HG03575 (cell line): Measurements from ENCODE around the gene ING1.
A peak's percentile ranks its signal among the peaks of the same experiment; 100 is the strongest.
"Not testable (repeated sequence)": the region's sequence is repeated elsewhere in the genome, so short reads cannot be mapped to it uniquely, and the experiment has no call there.

Experiments used
- ATAC-seq: cut with Tn5 transposase; IDR thresholded peaks from one replicate; pipeline ENCODE4 v1.9.1; 2021; ENCODE audit not compliant: unreplicated experiment, insufficient number of reproducible peaks, low FRiP score; ENCODE audit errors: extremely low read depth

The ING1 gene

GRCh38 chr13:110713642-110713952 is at the start of gene ING1:
Gene ING1, plus strand, starts transcription at chr13:110713700. Its CDS starts 450 bp downstream, at chr13:110714150.
- no peak for ATAC-seq

- no peak for ATAC-seq
Measured at GRCh38 chr13:110664041-110664440, 49.5 kb upstream of the ING1 start.

- ATAC-seq = no peak
Measured at GRCh38 chr13:110664673-110665072, 48.8 kb upstream of the ING1 start.

DNA sequence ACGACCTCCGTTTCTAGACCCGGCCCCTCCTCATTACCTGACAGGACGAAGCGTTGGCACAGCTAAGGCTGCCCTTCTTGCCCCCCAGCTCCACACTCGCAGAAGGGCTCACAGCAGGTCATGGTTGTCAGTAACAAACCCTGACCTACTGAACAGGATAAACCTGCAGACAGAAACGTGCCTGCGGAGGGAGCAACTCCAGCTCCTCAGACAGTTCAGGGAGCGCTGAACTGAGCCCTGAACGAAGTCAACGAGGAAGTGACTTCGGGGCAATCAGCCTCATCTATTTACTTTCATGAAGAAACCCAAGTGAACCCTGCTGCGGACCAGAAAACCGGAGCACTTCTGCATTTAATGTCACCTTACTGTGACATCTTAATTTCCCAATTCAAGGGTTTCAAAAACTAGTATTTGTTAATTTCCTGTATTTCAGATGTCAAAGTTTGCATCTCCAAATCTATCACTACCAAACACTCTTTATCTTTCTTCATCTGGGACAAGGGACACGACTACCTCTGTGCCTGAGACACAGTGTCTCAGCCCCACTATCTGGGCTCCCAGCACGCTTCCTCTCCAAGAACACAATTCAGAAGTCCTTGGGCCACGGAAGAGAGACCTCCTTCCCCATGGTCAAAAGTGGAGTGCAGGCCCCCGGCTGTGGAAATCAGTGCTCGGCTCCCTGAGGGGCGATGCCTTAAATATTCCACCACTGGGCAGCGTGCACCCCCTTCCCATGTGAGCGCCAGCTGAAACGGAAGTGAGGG is 47.8 kb upstream of the ING1 start:
- ATAC-seq = no peak

- no peak for ATAC-seq
Measured at GRCh38 chr13:110666255-110666533, 47.3 kb upstream of the ING1 start.

DNA sequence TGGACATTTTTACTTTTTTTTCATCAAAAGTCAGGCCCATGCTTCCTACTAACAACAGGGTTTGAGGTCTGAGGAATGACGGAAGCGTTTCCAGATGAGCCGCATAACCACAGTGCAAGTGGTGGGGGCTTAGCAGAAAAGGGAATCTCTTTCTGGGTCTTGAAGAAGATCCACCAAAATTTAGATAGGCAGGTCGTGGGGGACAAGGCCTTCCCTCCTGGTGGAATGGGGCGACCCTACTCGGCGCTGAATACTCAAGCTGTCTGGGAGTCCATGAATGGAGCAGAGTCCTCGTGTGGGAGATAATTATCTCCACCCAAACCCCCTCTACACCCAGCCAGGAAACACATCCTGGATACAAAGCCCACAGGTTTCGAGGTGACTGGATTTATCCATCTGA is 44.5 kb upstream of the ING1 start:
- ATAC-seq = no peak

DNA sequence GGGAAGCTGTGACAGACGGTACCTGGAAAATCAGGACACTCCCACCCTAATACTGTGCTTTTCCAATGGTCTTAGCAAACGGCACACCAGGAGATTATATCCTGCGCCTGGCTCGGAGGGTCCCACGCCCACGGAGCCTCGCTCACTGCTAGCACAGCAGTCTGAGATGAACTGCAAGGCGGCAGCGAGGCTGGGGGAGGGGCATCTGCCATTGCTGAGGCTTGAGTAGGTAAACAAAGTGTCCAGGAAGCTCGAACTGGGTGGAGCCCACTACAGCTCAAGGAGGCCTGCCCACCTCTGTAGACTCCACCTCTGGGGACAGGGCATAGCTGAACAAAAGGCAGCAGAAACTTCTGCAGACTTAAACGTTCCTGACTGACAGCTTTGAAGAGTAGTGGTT is 43.7 kb upstream of the ING1 start:
- not testable (repeated sequence) for ATAC-seq

DNA sequence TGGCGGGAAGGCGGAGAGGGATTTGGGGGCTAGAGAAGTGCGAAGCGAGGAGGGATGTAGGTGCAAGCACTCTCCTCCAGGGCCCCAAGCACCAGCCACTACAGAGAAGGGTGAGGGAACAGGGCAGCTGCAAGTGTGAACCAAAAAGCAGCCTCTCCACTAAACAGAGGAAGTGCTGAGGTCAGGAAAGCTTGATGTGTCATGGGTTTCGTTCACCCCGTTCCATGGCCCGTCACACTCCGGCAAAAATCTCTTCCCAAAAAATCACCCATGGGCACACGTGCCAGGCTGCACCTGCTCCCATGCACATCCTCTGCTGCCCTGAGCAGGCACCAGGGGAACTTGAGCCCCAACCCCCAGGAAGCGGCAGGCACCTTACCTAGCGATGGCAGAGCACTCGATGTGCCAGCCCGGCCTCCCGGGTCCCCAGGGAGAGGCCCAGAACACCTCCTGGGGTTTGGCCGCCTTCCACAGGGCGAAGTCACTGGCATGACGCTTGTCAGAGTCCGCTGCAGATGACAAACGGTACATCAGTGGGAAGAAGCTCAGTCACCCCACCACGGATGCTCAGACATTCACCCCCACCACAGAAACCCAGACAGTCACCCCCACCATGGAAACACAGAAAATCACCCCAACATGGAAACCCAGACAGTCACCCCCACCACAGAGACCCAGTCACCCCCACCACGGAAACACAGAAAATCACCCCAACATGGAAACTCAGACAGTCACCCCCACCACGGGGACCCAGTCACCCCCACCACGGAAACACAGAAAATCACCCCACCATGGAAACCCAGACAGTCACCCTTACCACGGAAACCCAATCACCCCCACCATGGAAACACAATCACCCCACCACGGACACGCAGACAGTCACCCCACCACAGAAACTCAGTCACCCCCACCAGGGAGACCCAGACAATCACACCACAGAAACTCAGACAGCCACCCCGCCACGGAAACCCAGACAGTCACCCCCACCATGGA is 36.6 kb upstream of the ING1 start:
- peak; percentile 68 for ATAC-seq

DNA sequence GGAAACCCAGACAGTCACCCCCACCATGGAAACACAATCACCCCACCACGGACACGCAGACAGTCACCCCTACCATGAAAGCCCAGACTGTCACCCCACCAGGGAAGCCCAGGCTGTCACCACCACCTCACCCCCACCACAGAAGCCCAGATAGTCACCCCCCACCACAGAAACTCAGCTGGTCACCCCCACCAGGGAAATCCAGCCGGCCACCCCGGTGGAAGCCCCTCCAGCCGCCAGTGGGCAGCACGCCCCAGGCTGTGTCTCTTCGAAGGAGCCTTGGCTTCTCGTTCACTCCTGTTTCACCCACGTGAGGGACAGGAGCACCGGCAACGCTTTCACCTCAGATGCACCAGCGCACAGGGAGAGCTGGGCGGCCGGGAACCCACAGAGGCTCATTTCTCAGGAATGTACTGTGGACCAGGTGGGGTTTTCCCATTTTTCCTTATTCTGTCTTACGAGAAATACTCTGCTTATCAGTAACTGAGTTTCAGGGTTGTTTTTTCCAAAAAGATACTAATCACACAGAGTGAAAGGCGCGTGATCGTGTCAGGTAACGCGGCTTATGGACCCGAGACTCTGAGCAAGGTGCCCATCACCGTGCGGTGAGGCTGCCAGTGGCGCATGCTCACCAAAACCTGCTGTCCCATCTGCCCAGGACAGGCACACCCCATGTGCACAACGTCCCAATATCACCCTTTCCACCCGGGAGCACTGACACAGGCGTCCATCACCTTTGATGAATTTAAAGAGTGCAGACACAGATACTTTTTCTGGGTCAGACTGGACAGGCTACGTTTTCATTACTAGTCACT is 35.6 kb upstream of the ING1 start:
- no peak for ATAC-seq

- no peak for ATAC-seq
Measured at GRCh38 chr13:110680852-110681251, 32.6 kb upstream of the ING1 start.

DNA sequence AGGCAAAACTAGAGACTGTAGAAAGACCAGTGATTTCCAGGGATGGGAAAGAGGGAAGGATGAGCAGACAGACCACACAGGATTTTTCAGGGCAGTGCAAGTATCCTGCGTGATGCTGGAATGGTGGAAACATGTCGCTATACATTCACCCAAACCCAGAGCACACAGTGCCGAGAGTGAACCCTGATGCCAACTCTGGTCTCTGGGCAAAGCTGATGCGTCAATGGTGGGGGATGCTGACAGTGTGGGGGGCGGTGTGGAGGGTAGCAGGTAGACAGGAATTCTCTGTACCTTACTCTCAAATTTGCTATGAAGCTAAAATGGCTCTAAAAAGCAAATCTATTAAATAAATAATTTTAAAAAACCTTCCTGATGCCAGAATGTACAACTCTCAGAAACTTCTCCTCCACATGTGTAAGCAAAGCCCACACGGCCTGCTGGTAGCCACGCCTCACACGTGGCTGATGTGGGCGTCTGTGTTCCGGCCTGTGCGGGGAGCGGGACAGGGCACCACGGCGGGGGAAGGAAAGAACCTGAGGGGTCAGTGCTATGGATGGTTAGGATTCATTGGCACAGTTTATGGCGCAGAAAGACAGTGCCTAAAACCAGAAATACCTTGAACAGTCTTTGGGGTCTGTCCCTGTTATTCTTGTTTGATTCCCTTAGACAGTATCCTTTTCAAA is 31.5 kb upstream of the ING1 start:
- ATAC-seq = no peak

- ATAC-seq = no peak
Measured at GRCh38 chr13:110682746-110683145, 30.8 kb upstream of the ING1 start.

GRCh38 chr13:110683203-110683883 is 30.2 kb upstream of the ING1 start:
- no peak for ATAC-seq

DNA sequence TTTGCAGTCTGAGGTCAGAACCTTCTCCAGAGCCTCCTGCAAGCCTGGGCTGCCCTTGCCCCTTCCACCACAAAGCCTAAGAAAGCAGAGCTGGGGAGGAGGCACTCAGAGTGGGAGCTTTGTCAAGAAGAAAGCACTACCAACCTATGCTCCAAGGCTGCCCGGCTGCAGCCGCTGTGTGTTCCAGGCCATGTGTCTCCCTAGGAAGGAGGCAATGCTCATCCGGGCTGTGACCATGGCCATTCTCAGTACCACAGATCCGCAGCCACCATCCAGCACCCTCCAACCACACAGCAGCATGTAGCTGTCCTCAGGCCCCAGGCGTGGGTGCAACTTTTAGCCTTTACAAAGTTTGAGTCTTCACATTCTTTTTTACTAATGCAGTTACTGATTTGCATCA is 29.6 kb upstream of the ING1 start:
- no peak for ATAC-seq

- ATAC-seq = no peak
Measured at GRCh38 chr13:110684388-110685056, 29.0 kb upstream of the ING1 start.

GRCh38 chr13:110685305-110686020 is 28.0 kb upstream of the ING1 start:
- no peak for ATAC-seq

DNA sequence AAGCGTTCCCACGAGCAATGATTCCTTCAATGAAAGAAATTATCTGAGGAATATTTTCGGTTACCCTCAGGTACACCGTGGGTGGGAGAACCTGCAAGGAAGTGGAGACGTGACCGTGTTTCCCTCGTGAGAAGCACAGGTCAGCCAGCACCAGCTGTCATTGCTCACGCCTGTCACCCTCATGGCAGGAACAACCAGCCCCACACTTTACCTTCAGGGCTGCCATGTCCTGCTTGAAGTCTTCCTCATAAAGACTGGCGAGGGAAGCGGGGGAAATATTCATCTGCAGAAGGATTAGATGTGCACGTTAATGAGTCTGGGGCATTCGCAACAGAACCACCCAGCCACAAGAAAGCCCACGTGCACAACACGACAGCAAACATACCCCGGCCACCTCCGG is 25.8 kb upstream of the ING1 start:
- ATAC-seq = no peak
